SU-DHL-6 (cell line): ENCODE measurements around the gene KIR2DL4.
"Not testable (repeated sequence)": the region's sequence is repeated elsewhere in the genome, so short reads cannot be mapped to it uniquely, and the experiment has no call there.

Source experiments
- CTCF ChIP-seq: fragments of 200-600 bp; sonication (generic); IDR thresholded peaks from one replicate; pipeline ENCODE4 v1.5.1; 2017; ENCODE audit warnings: antibody characterized with exemption, mild to moderate bottlenecking, low read length, moderate library complexity; ENCODE audit not compliant: insufficient read depth, poor library complexity, severe bottlenecking
- EZH2phosphoT487 ChIP-seq: fragments of 200-600 bp; sonication (generic), shearing (Covaris generic); conservative IDR thresholded peaks from 2 replicates; pipeline ENCODE4 v1.6.1; 2018; ENCODE audit warnings: mild to moderate bottlenecking, antibody characterized with exemption, low read length, moderate library complexity, mixed read lengths

GRCh38 chr19:54832496-54832895, 29.1 kb downstream of the KIR2DL4 start, which contains the start of gene KIR2DS4:
- TF ChIP-seq CTCF, EZH2phosphoT487: not testable (repeated sequence)
